Measurements from ENCODE around the gene TRIM44.

DNA sequence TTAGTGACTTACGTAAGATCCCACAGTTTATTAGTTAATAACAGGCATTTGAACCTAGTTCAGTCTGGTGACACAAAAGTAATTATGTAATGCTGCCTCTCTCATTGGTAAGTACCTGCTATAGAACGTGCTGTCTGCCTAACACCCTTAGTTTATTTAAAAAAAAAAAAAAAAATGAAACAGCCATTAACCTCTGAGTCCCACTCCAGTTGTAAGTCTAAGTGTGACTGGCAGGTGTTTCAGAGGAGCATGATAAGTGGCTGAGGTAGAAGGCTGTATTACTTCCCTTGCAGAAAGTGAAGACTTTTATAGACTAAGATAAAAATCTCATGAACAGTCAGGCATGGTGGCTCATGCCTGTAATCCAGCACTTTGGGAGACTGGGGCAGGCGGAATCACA lies 140.5 kb downstream of the TRIM44 start:
- TF ChIP-seq ZNF274 (IDR thresholded peaks at IDR 0.05; ENCODE audit: low read depth, low read length) (no peak), YY1 (IDR thresholded peaks at IDR 0.05; ENCODE audit: insufficient read depth, insufficient read length) (no peak)

Data from NT2/D1 (cell line).